ENCODE data around the gene FURIN. TPM values are rescaled to one million over a fixed set of nuclear protein-coding genes. Genes with fewer than 3 reads are reported as not detected.

Gene FURIN
- total and polyA plus RNA-seq, 2 of the 4 experiments (the other 2 are of a cell fraction), result 34.8 to 54.3 TPM

DNA sequence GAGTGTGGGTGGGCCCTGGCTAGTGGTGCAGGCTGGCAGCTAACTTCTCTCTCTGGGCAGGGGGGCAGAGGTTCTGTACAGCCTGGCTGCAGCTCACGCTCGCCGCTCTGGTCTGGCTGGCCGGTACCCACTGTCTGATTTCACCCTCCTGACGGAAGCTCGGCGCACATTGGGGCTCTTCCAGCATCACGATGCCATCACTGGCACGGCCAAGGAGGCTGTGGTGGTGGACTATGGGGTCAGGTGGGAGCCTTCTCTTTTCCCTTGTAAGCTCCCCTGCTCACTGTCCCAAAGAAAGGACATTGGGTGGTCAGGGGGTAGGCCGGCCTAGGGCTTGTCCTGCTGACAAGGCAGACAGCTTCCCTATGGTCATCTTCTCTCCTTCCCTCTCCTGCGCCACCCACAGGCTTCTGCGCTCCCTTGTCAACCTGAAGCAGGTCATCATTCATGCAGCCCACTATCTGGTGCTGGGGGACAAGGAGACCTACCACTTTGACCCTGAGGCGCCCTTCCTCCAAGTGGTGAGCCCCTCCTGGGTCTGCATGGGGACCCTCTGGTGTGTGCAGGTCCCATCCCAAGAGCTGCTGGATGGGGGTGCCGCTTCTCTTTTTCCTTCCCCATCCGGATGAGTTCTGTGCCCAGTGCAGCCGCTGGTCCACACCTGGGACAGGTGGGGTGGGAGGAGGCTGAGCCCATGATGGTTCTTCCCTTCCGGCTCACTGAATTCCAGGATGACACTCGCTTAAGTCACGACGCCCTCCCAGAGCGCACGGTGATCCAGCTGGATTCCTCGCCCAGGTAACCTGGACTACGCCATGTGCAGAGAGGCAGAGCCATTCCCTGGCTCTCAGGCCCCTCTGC, 42.3 kb downstream of the FURIN start:
- no peak overlapping the region for H3K4me3 ChIP-seq (ENCODE audit: insufficient read depth, low read depth, low read length)
- no peak overlapping the region for H2AK5ac ChIP-seq (ENCODE audit: low read depth, low read length)
- H3K23ac ChIP-seq (ENCODE audit: low read depth, low read length), result no peak overlapping the region
- H3K9ac ChIP-seq (ENCODE audit: low read depth, low read length), result no peak overlapping the region
- no peak overlapping the region for H2AFZ ChIP-seq (replicated peaks; ENCODE audit: low read length, poor library complexity)
- no peak overlapping the region for H3K56ac ChIP-seq (ENCODE audit: extremely low read depth, insufficient read depth, low read length)
- H3K79me1 ChIP-seq (ENCODE audit: low read depth in 1 of 2, low read length in 2 of 2), result no peaks in the 10 kb centered on the region
- no peak overlapping the region for H3K4ac ChIP-seq (ENCODE audit: low read depth, low read length)
- ChIA-PET POLR2A (ENCODE audit: unreplicated experiment) (no interaction called here), CTCF (no interaction called here)
- H3K9me3 ChIP-seq (ENCODE audit: control insufficient read depth, insufficient read depth, low read length), result no peaks in the 10 kb centered on the region
- no peak for ATAC-seq (ENCODE audit: low read depth)
- no peak overlapping the region for H2BK120ac ChIP-seq (ENCODE audit: low read depth, low read length)
- in situ Hi-C loops (cut with MboI; ENCODE audit: low sequenced_read_pairs) (no loop called here), dilution Hi-C loops (cut with HindIII; ENCODE audit: low sequenced_read_pairs, unreplicated experiment) (no loop called here), intact Hi-C loops (cut with micrococcal nuclease) (no loop called here)
- no peak overlapping the region for H4K5ac ChIP-seq (ENCODE audit: low read depth, low read length)
- H3K14ac ChIP-seq (replicated peaks; ENCODE audit: low read depth, low read length), result no peak overlapping the region
- no peak overlapping the region for H3K4me2 ChIP-seq (ENCODE audit: low read depth, low read length)
- no peak overlapping the region for H2BK5ac ChIP-seq (ENCODE audit: low read depth, low read length, poor library complexity, severe bottlenecking)
- H3K4me1 ChIP-seq (ENCODE audit: control insufficient read depth, insufficient read depth, low read length), result peaks cover 3% of the 10 kb centered on the region; the same call in 1 of the 2 replicates
- no peak for TF ChIP-seq MAZ (IDR thresholded peaks at IDR 0.05; ENCODE audit: borderline replicate concordance, low read depth, low read length)
- no peak for TF ChIP-seq FOS (IDR thresholded peaks at IDR 0.05; ENCODE audit: low read depth, low read length)
- TF ChIP-seq CHD1 (IDR thresholded peaks at IDR 0.05; ENCODE audit: low read depth, low read length), result no peak
- TF ChIP-seq, protein P1, sequence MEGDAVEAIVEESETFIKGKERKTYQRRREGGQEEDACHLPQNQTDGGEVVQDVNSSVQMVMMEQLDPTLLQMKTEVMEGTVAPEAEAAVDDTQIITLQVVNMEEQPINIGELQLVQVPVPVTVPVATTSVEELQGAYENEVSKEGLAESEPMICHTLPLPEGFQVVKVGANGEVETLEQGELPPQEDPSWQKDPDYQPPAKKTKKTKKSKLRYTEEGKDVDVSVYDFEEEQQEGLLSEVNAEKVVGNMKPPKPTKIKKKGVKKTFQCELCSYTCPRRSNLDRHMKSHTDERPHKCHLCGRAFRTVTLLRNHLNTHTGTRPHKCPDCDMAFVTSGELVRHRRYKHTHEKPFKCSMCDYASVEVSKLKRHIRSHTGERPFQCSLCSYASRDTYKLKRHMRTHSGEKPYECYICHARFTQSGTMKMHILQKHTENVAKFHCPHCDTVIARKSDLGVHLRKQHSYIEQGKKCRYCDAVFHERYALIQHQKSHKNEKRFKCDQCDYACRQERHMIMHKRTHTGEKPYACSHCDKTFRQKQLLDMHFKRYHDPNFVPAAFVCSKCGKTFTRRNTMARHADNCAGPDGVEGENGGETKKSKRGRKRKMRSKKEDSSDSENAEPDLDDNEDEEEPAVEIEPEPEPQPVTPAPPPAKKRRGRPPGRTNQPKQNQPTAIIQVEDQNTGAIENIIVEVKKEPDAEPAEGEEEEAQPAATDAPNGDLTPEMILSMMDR (conservative IDR thresholded peaks at IDR 0.05; ENCODE audit: low read depth, low read length), result no peak
- TF ChIP-seq RFX5 (IDR thresholded peaks at IDR 0.05; ENCODE audit: low read depth, low read length), result no peak
- TF ChIP-seq MAFK (IDR thresholded peaks at IDR 0.05; ENCODE audit: low read depth, low read length), result no peak
- TF ChIP-seq SMC3 (IDR thresholded peaks at IDR 0.05; ENCODE audit: low read depth, low read length), result no peak
- TF ChIP-seq, protein P2, sequence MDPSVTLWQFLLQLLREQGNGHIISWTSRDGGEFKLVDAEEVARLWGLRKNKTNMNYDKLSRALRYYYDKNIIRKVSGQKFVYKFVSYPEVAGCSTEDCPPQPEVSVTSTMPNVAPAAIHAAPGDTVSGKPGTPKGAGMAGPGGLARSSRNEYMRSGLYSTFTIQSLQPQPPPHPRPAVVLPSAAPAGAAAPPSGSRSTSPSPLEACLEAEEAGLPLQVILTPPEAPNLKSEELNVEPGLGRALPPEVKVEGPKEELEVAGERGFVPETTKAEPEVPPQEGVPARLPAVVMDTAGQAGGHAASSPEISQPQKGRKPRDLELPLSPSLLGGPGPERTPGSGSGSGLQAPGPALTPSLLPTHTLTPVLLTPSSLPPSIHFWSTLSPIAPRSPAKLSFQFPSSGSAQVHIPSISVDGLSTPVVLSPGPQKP (IDR thresholded peaks at IDR 0.05; ENCODE audit: borderline replicate concordance, low read depth, low read length), result no peak
- TF ChIP-seq RCOR1 (IDR thresholded peaks at IDR 0.05; ENCODE audit: insufficient replicate concordance, low read length), result no peak
- H2AK9ac ChIP-seq (replicated peaks; ENCODE audit: low read depth, low read length, poor library complexity), result no peak overlapping the region
- H4K91ac ChIP-seq (ENCODE audit: insufficient read depth, low read depth, low read length), result no peak overlapping the region
- no peak overlapping the region for H3K18ac ChIP-seq (ENCODE audit: low read depth, low read length)
- no peaks in the 10 kb centered on the region for H3K27me3 ChIP-seq (ENCODE audit: control insufficient read depth, insufficient read depth, low read length)
- H3K27ac ChIP-seq (ENCODE audit: insufficient read depth, low read length), result no peak overlapping the region
- H3K9me1 ChIP-seq (ENCODE audit: insufficient read depth, low read length), result peaks cover 2% of the 10 kb centered on the region; the same call in 1 of the 2 replicates
- H4K20me1 ChIP-seq (ENCODE audit: insufficient read depth, low read length), result no peaks in the 10 kb centered on the region
- H4K8ac ChIP-seq (ENCODE audit: low read depth in 2 of 2, low read length in 2 of 2), result no peak overlapping the region
- WGBS, 2 experiments (ENCODE audit: extremely low coverage in 2 of 2, insufficient read length in 1 of 2), result 99% methylated on average over 7 of the region's 24 CpGs; no CpG with 5 or more reads in 1 of the 2 experiments
- no peak overlapping the region for H2BK15ac ChIP-seq (ENCODE audit: low read depth, low read length)
- H3K36me3 ChIP-seq (ENCODE audit: control insufficient read depth, insufficient read depth, low read length), result peaks cover 53% of the 10 kb centered on the region
- no peak overlapping the region for H2BK20ac ChIP-seq (ENCODE audit: low read depth, low read length)
- BruUV-seq (replicated peaks), result TSS peak; percentile 62
- no peak for DNase-seq

Data from IMR-90 (cell line).